Liver (tissue), 3 donors: ENCODE results near the gene ZNF212.

Source experiments
- GABPA ChIP-seq, 2 donors: IDR thresholded peaks in 1 of 2; conservative IDR thresholded peaks in 1 of 2; 2 replicates each; pipeline ENCODE4 v1.6.1; 2016; ENCODE audit warnings: antibody characterized with exemption in 2 of 2, mild to moderate bottlenecking in 1 of 2, moderate library complexity in 1 of 2
- JUND ChIP-seq, 2 donors: IDR thresholded peaks; 2 replicates each; pipeline ENCODE4 v1.6.1; 2016; ENCODE audit warnings: antibody characterized with exemption in 2 of 2
- NR2F2 ChIP-seq: IDR thresholded peaks from 2 replicates; pipeline ENCODE4 v1.6.1; 2016; ENCODE audit warnings: antibody characterized with exemption
- RAD21 ChIP-seq, 2 donors: IDR thresholded peaks; 2 replicates each; pipeline ENCODE4 v1.6.1; 2016; ENCODE audit warnings: antibody characterized with exemption in 2 of 2, mild to moderate bottlenecking in 2 of 2
- SP1 ChIP-seq: IDR thresholded peaks from 2 replicates; pipeline ENCODE4 v1.6.1; 2018; ENCODE audit warnings: antibody characterized with exemption, mild to moderate bottlenecking
- TAF1 ChIP-seq: conservative IDR thresholded peaks from 2 replicates; pipeline ENCODE4 v1.6.1; 2016; ENCODE audit warnings: antibody characterized with exemption, mild to moderate bottlenecking
- TF ChIP-seq, protein P1 (sequence below): fragments of 150-350 bp; IDR thresholded peaks from 2 replicates; pipeline ENCODE4 v1.5.1; 2017; ENCODE audit warnings: improper control_type of control experiment, low read depth, low read length; ENCODE audit not compliant: missing input control
- TF ChIP-seq, protein P2 (sequence below): IDR thresholded peaks from 2 replicates; pipeline ENCODE4 v1.6.1; 2016; ENCODE audit warnings: antibody characterized with exemption
- TF ChIP-seq, protein P3 (sequence below): IDR thresholded peaks from 2 replicates; pipeline ENCODE4 v1.6.1; 2016; ENCODE audit warnings: antibody characterized with exemption, mild to moderate bottlenecking
- TF ChIP-seq, protein P4 (sequence below): IDR thresholded peaks from 2 replicates; pipeline ENCODE4 v1.6.1; 2016; ENCODE audit warnings: antibody characterized with exemption
- donor health status: healthy.
- donor health status: healthy.

DNA sequence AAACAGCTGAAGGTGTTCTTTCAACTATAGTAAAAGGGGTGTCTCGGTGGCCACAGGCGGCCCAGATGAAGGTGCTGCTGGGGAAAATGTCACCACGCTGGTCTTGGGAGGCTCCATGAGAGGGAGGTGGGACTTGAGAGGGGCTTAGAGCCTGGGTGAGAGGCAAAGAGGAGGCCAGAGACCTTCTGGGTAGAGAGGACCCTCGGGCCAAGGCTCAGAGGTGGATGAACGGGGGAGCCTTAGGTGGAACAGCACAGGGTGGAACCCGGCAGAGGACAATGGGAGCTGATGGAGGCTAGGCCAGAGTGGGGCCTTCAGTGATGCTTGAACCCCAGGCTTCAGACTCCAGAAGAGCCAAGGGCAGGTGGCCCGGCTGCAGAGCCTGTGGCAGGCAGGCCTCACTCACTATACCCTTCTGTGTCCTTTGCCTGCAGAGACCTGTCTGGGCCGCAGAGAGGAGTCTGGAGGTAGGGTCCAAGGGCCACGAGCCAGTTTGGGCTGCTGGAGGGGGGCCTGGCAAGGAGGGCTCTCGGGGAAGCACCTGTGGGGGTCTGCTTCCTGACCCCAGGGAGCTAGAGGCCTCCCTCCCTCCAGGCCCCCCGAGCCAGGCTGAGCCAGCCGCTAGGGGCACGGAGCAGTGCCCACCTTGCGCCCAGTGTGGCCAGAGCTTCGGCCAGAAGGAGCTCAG lies 54.6 kb downstream of the ZNF212 start:
- no peak for TF ChIP-seq RAD21 (IDR thresholded peaks at IDR 0.05)
- TF ChIP-seq, protein P1, sequence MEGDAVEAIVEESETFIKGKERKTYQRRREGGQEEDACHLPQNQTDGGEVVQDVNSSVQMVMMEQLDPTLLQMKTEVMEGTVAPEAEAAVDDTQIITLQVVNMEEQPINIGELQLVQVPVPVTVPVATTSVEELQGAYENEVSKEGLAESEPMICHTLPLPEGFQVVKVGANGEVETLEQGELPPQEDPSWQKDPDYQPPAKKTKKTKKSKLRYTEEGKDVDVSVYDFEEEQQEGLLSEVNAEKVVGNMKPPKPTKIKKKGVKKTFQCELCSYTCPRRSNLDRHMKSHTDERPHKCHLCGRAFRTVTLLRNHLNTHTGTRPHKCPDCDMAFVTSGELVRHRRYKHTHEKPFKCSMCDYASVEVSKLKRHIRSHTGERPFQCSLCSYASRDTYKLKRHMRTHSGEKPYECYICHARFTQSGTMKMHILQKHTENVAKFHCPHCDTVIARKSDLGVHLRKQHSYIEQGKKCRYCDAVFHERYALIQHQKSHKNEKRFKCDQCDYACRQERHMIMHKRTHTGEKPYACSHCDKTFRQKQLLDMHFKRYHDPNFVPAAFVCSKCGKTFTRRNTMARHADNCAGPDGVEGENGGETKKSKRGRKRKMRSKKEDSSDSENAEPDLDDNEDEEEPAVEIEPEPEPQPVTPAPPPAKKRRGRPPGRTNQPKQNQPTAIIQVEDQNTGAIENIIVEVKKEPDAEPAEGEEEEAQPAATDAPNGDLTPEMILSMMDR: no peak
- no peak for TF ChIP-seq TAF1
- no peak for TF ChIP-seq GABPA (IDR thresholded peaks at IDR 0.05 in 1 of 2, conservative IDR thresholded peaks at IDR 0.05 in 1 of 2)
- TF ChIP-seq SP1: no peak
- no peak for TF ChIP-seq JUND (IDR thresholded peaks at IDR 0.05)
- TF ChIP-seq NR2F2: no peak
- TF ChIP-seq, protein P2, sequence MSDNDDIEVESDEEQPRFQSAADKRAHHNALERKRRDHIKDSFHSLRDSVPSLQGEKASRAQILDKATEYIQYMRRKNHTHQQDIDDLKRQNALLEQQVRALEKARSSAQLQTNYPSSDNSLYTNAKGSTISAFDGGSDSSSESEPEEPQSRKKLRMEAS: no peak
- TF ChIP-seq, protein P3, sequence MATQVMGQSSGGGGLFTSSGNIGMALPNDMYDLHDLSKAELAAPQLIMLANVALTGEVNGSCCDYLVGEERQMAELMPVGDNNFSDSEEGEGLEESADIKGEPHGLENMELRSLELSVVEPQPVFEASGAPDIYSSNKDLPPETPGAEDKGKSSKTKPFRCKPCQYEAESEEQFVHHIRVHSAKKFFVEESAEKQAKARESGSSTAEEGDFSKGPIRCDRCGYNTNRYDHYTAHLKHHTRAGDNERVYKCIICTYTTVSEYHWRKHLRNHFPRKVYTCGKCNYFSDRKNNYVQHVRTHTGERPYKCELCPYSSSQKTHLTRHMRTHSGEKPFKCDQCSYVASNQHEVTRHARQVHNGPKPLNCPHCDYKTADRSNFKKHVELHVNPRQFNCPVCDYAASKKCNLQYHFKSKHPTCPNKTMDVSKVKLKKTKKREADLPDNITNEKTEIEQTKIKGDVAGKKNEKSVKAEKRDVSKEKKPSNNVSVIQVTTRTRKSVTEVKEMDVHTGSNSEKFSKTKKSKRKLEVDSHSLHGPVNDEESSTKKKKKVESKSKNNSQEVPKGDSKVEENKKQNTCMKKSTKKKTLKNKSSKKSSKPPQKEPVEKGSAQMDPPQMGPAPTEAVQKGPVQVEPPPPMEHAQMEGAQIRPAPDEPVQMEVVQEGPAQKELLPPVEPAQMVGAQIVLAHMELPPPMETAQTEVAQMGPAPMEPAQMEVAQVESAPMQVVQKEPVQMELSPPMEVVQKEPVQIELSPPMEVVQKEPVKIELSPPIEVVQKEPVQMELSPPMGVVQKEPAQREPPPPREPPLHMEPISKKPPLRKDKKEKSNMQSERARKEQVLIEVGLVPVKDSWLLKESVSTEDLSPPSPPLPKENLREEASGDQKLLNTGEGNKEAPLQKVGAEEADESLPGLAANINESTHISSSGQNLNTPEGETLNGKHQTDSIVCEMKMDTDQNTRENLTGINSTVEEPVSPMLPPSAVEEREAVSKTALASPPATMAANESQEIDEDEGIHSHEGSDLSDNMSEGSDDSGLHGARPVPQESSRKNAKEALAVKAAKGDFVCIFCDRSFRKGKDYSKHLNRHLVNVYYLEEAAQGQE: no peak
- TF ChIP-seq, protein P4, sequence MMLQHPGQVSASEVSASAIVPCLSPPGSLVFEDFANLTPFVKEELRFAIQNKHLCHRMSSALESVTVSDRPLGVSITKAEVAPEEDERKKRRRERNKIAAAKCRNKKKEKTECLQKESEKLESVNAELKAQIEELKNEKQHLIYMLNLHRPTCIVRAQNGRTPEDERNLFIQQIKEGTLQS: no peak
